Breast epithelium (tissue), 3 donors: ENCODE results near the gene CPEB4.

Experiments used
- CTCF ChIP-seq, 3 donors: fragments of 450-650 bp; IDR thresholded peaks; one replicate each; pipeline ENCODE4 v1.5.1; 2016 to 2017; ENCODE audit warnings: antibody characterized with exemption in 3 of 3, mild to moderate bottlenecking in 3 of 3, moderate library complexity in 3 of 3
- POLR2A ChIP-seq: fragments of 450-650 bp; IDR thresholded peaks from one replicate; pipeline ENCODE4 v1.6.1; 2016; ENCODE audit warnings: antibody characterized with exemption, mild to moderate bottlenecking, moderate library complexity
- POLR2AphosphoS5 ChIP-seq, 3 donors: sonication (generic); formaldehyde crosslinking; IDR thresholded peaks; one replicate each; pipeline ENCODE4 v1.6.1; 2017; ENCODE audit warnings: antibody characterized with exemption in 3 of 3

- no peak for TF ChIP-seq CTCF (IDR thresholded peaks at IDR 0.05)
- TF ChIP-seq POLR2AphosphoS5 (IDR thresholded peaks at IDR 0.05): no peak
- no peak for TF ChIP-seq POLR2A
Measured at GRCh38 chr5:173845321-173845720, 42.8 kb upstream of the CPEB4 start.
